Astrocyte (in vitro differentiated cells and primary cell): Measurements from ENCODE around the gene DGKI.

Experiments used
- CTCF ChIP-seq: IDR thresholded peaks from 2 replicates; pipeline ENCODE4 v1.5.1; 2011; ENCODE audit warnings: low read depth, mild to moderate bottlenecking, inconsistent platforms, low read length, moderate library complexity; ENCODE audit not compliant: insufficient read depth
- EZH2 ChIP-seq: IDR thresholded peaks from 2 replicates; pipeline ENCODE4 v1.6.1; 2012; ENCODE audit warnings: mild to moderate bottlenecking, low read length, inconsistent platforms; ENCODE audit not compliant: insufficient read depth

GRCh38 chr7:137523171-137523570 lies 323.6 kb downstream of the DGKI start:
- TF ChIP-seq EZH2 = no peak
- TF ChIP-seq CTCF = no peak
